CD4-positive, alpha-beta T cell (primary cell): ENCODE results near the gene ZNF700. TPM values are rescaled to one million over a fixed set of nuclear protein-coding genes. Genes with fewer than 3 reads are reported as not detected.

ENCODE experiments used
- ATAC-seq: fragments of 200-7000 bp; cut with Tn5 transposase; one replicate; pipeline ENCODE4 v1.10.0; 2022; ENCODE audit warnings: mild to moderate bottlenecking; ENCODE audit not compliant: poor library complexity
- CTCF ChIA-PET: fragments of 350-600 bp; sonication (Branson Sonifier 250); formaldehyde crosslinking; loops from one replicate; lab custom pipeline; 2021; ENCODE audit warnings: antibody characterized with exemption, inconsistent platforms; lab: Charles Lee
- POLR2A ChIA-PET: fragments of 350-600 bp; sonication (Branson Sonifier 250); formaldehyde crosslinking; loops from one replicate; lab custom pipeline; 2021; ENCODE audit warnings: antibody characterized with exemption, inconsistent platforms; lab: Charles Lee
- DNase-seq, 14 experiments: peaks; one replicate each; pipeline ENCODE4 v3.0.0-alpha.2; 2013 to 2020; ENCODE audit warnings: mixed read lengths in 2 of 14
- H3K27ac ChIP-seq, 2 donors: one replicate each; pipeline versions ENCODE4 v1.5.1 to v1.7.0; 2013; ENCODE audit warnings: low read length in 2 of 2, low read depth in 1 of 2, mild to moderate bottlenecking in 1 of 2
- H3K27me3 ChIP-seq, 2 experiments: 1 replicate in 1 of 2; 2 replicates in 1 of 2; pipeline versions ENCODE4 v1.6.1 to v1.7.0; 2013; ENCODE audit warnings: low read length in 2 of 2, control low read depth in 1 of 2, mild to moderate bottlenecking in 1 of 2, moderate library complexity in 1 of 2; ENCODE audit not compliant: insufficient read depth in 2 of 2, control insufficient read depth in 1 of 2
- H3K36me3 ChIP-seq: one replicate; pipeline ENCODE4 v1.6.1; 2013; ENCODE audit warnings: low read length, control low read depth; ENCODE audit not compliant: insufficient read depth
- H3K4me1 ChIP-seq: one replicate; pipeline ENCODE4 v1.6.1; 2013; ENCODE audit warnings: low read length, control low read depth; ENCODE audit not compliant: insufficient read depth
- H3K4me3 ChIP-seq: one replicate; pipeline ENCODE4 v1.5.1; 2013; ENCODE audit warnings: mild to moderate bottlenecking, low read length, moderate library complexity
- H3K9me3 ChIP-seq, 2 experiments: 1 replicate in 1 of 2; 2 replicates in 1 of 2; pipeline versions ENCODE4 v1.6.1 to v1.7.0; 2013; ENCODE audit warnings: low read length in 2 of 2, mild to moderate bottlenecking in 2 of 2, control low read depth in 1 of 2, moderate library complexity in 1 of 2; ENCODE audit not compliant: control insufficient read depth in 1 of 2, insufficient read depth in 1 of 2
- H3K27ac Mint-ChIP-seq: one replicate; pipeline ENCODE4 v1.8.0; 2020; ENCODE audit warnings: mixed read lengths
- H3K27me3 Mint-ChIP-seq: one replicate; pipeline ENCODE4 v1.8.0; 2021; ENCODE audit warnings: mixed read lengths
- H3K36me3 Mint-ChIP-seq: one replicate; pipeline ENCODE4 v1.8.0; 2021; ENCODE audit warnings: low read depth, mixed read lengths
- H3K4me1 Mint-ChIP-seq: one replicate; pipeline ENCODE4 v1.8.0; 2021; ENCODE audit warnings: low read depth, mixed read lengths
- H3K4me3 Mint-ChIP-seq: one replicate; pipeline ENCODE4 v1.8.0; 2020; ENCODE audit warnings: mild to moderate bottlenecking, mixed read lengths
- H3K9me3 Mint-ChIP-seq: one replicate; pipeline ENCODE4 v1.8.0; 2020; ENCODE audit warnings: mixed read lengths
- CTCF ChIP-seq: fragments of 200-600 bp; IDR thresholded peaks from one replicate; pipeline ENCODE4 v1.8.0; 2022; ENCODE audit warnings: antibody characterized with exemption, mild to moderate bottlenecking
- intact Hi-C, 2 experiments: fragments of 100-400 bp; cut with DNase I in 1 of 2; cut with micrococcal nuclease in 1 of 2; formaldehyde crosslinking; loops; one replicate each; pipeline versions ENCODE4 v1.15.1 to v1.9.0; 2023 to 2025; cut with DNase I, micrococcal nuclease
- total RNA-seq, 174 experiments: library from RNA in 2 of 174; stranded (reverse) in 2 of 174; gene quantifications; one replicate each; pipeline ENCODE4 v1.2.3 and lab custom pipeline; 2021 to 2026

Gene ZNF700
- total RNA-seq, 2 experiments from 2014 or later = 13.2 to 14.5 TPM

- peaks cover 18% of the 10 kb centered on the region for H3K36me3 ChIP-seq
- H3K4me3 ChIP-seq = no peak overlapping the region
- intact Hi-C loops = no loop called here
- no peak overlapping the region for H3K27ac Mint-ChIP-seq
- H3K9me3 Mint-ChIP-seq = peaks cover 7% of the 10 kb centered on the region
- no peak for DNase-seq
- H3K27me3 ChIP-seq = no peaks in the 10 kb centered on the region
- H3K4me3 Mint-ChIP-seq = no peak overlapping the region
- H3K36me3 Mint-ChIP-seq = peaks cover 74% of the 10 kb centered on the region
- POLR2A ChIA-PET = no interaction called here
- no peaks in the 10 kb centered on the region for H3K27me3 Mint-ChIP-seq
- no peak overlapping the region for H3K27ac ChIP-seq
- CTCF ChIA-PET = no interaction called here
- TF ChIP-seq CTCF = no peak
- no peak for ATAC-seq
- H3K9me3 ChIP-seq = peaks cover 34 to 64% of the 10 kb centered on the region in 2 experiments
- no peaks in the 10 kb centered on the region for H3K4me1 Mint-ChIP-seq
- no peaks in the 10 kb centered on the region for H3K4me1 ChIP-seq
Measured at GRCh38 chr19:11978492-11979100, 53.7 kb downstream of the ZNF700 start.

GRCh38 chr19:11979527-11979926, 54.6 kb downstream of the ZNF700 start:
- POLR2A ChIA-PET = no interaction called here
- H3K27ac Mint-ChIP-seq = no peak overlapping the region
- H3K9me3 ChIP-seq = peaks cover 41 to 64% of the 10 kb centered on the region in 2 experiments
- no peaks in the 10 kb centered on the region for H3K4me1 ChIP-seq
- intact Hi-C loops = no loop called here
- H3K36me3 ChIP-seq = peaks cover 18% of the 10 kb centered on the region
- no peaks in the 10 kb centered on the region for H3K27me3 Mint-ChIP-seq
- H3K4me3 Mint-ChIP-seq = no peak overlapping the region
- no peak overlapping the region for H3K27ac ChIP-seq
- no peak for TF ChIP-seq CTCF
- CTCF ChIA-PET = no interaction called here
- DNase-seq (no peak), ATAC-seq (no peak)
- H3K36me3 Mint-ChIP-seq = peaks cover 66% of the 10 kb centered on the region
- no peaks in the 10 kb centered on the region for H3K27me3 ChIP-seq
- peaks cover 7% of the 10 kb centered on the region for H3K9me3 Mint-ChIP-seq
- H3K4me1 Mint-ChIP-seq = no peaks in the 10 kb centered on the region
- H3K4me3 ChIP-seq = no peak overlapping the region

- POLR2A ChIA-PET = interaction anchor here (1.1 kb wide), 1 partner anchor 58 kb away, joined by 3 read pairs; the partner anchor contains the start of gene ZNF700
- H3K4me3 ChIP-seq = no peak overlapping the region
- peaks cover 26 to 54% of the 10 kb centered on the region in 2 experiments for H3K9me3 ChIP-seq
- no peak overlapping the region for H3K27ac ChIP-seq
- Mint-ChIP-seq H3K9me3 (peaks cover 4% of the 10 kb centered on the region), H3K4me1 (peaks cover 4% of the 10 kb centered on the region), H3K4me3 (no peak overlapping the region), H3K27ac (no peak overlapping the region), H3K27me3 (no peaks in the 10 kb centered on the region), H3K36me3 (peaks cover 45% of the 10 kb centered on the region)
- H3K4me1 ChIP-seq = peaks cover 8% of the 10 kb centered on the region
- peaks cover 0 to 2% of the 10 kb centered on the region in 2 experiments for H3K27me3 ChIP-seq
- peaks cover 13% of the 10 kb centered on the region for H3K36me3 ChIP-seq
- DNase-seq = no peak
- intact Hi-C loops = loop anchor here in 1 of 2 experiments (5.0 kb wide), 1 partner anchor 40 kb away; no protein-coding TSS in a partner anchor
- CTCF ChIA-PET = interaction anchor here (2.0 kb wide), 1 partner anchor 19 kb away, joined by 4 read pairs; no protein-coding TSS in a partner anchor
- TF ChIP-seq CTCF = no peak
- ATAC-seq = no peak
Measured at GRCh38 chr19:11982526-11982925, 57.6 kb downstream of the ZNF700 start.
